K562 (cell line): Measurements from ENCODE around the gene ADCYAP1R1. TPM values are rescaled to one million over a fixed set of nuclear protein-coding genes. Genes with fewer than 3 reads are reported as not detected.

Source experiments
- ATAC-seq: fragments of 200-7000 bp; cut with Tn5 transposase; 3 replicates; pipeline ENCODE4 v1.9.1; 2020; ENCODE audit warnings: moderate library complexity
- BruUV-seq: library from RNA; stranded (reverse); fragments of 400-500 nt; replicated peaks from 2 replicates; lab custom pipeline; 2021; lab: Mats Ljungman, UMichigan
- CTCF ChIA-PET: fragments of 300-600 bp; formaldehyde crosslinking; extraction: SDS; loops from one replicate; lab custom pipeline; 2021; ENCODE audit warnings: low intra/inter-chr PET ratio; lab: Yijun Ruan, JAX
- POLR2A ChIA-PET: fragments of 300-600, 350-650 bp; sonication (Branson Sonifier 250); formaldehyde crosslinking; extraction: SDS; loops from one replicate; lab custom pipeline; 2021; ENCODE audit warnings: antibody characterized with exemption, inconsistent platforms; lab: Yijun Ruan, JAX
- DNase-seq, 4 experiments: peaks; one replicate each; pipeline versions ENCODE4 v3.0.0 to v3.0.0-alpha.2; 2011 to 2018; ENCODE audit warnings: low spot score in 3 of 4, mixed read lengths in 3 of 4; ENCODE audit errors: extremely low read depth in 1 of 4
- FAIRE-seq: peaks from 2 replicates; lab custom pipeline; 2011; peaks lifted over from hg19 to GRCh38; lab: Jason Lieb, UNC
- H2AFZ ChIP-seq: 2 replicates; pipeline ENCODE4 v1.6.0; 2011; ENCODE audit warnings: low read depth, low read length, control low read depth, inconsistent platforms
- H3K27ac ChIP-seq: fragments of 200-600 bp; 3 replicates; pipeline ENCODE4 v1.8.0; 2011; ENCODE audit warnings: low read depth, mild to moderate bottlenecking, control low read depth, inconsistent platforms, low read length, moderate library complexity, mixed read lengths; ENCODE audit errors: extremely low read depth
- H3K27me3 ChIP-seq, 2 experiments: fragments of 300-600 bp in 1 of 2; 2 replicates in 1 of 2; 3 replicates in 1 of 2; pipeline versions ENCODE4 v1.6.0 to v1.8.0; 2011; ENCODE audit warnings: inconsistent platforms in 2 of 2, low read length in 2 of 2, mild to moderate bottlenecking in 1 of 2, mixed read lengths in 1 of 2, moderate library complexity in 1 of 2; ENCODE audit not compliant: control insufficient read depth in 2 of 2, insufficient read depth in 2 of 2
- H3K36me3 ChIP-seq: fragments of 300-600 bp; 3 replicates; pipeline ENCODE4 v1.8.0; 2011; ENCODE audit warnings: mild to moderate bottlenecking, low read length, inconsistent platforms; ENCODE audit not compliant: control insufficient read depth, insufficient read depth
- H3K4me1 ChIP-seq, 2 experiments: fragments of 200-600 bp in 1 of 2; replicated peaks in 1 of 2; 2 replicates in 1 of 2; 3 replicates in 1 of 2; pipeline versions ENCODE4 v1.5.1 to v1.8.0; 2011; ENCODE audit warnings: inconsistent platforms in 2 of 2, low read length in 2 of 2, mild to moderate bottlenecking in 1 of 2, mixed read lengths in 1 of 2, moderate library complexity in 1 of 2; ENCODE audit not compliant: control insufficient read depth in 2 of 2, insufficient read depth in 2 of 2
- H3K4me2 ChIP-seq: 2 replicates; pipeline ENCODE4 v1.6.1; 2011; ENCODE audit warnings: low read length, control low read depth, inconsistent platforms, mixed read lengths; ENCODE audit not compliant: insufficient read depth
- H3K4me3 ChIP-seq: fragments of 200-600 bp; sonication (generic), shearing (Covaris generic); 2 replicates; pipeline ENCODE4 v1.5.1; 2016; ENCODE audit warnings: control low read depth, inconsistent platforms
- H3K79me2 ChIP-seq: fragments of 200-600 bp; 3 replicates; pipeline ENCODE4 v1.8.0; 2011; ENCODE audit warnings: low read length, inconsistent platforms; ENCODE audit not compliant: control insufficient read depth, insufficient read depth
- H3K9ac ChIP-seq, 2 experiments: 2 replicates each; pipeline versions ENCODE4 v1.6.0 to v1.6.1; 2011; ENCODE audit warnings: low read depth in 2 of 2, low read length in 2 of 2, control low read depth in 1 of 2, inconsistent platforms in 1 of 2, mild to moderate bottlenecking in 1 of 2, mixed read lengths in 1 of 2; ENCODE audit not compliant: insufficient read depth in 1 of 2
- H3K9me1 ChIP-seq: one replicate; pipeline ENCODE4 v1.6.0; 2011; ENCODE audit warnings: inconsistent platforms, mild to moderate bottlenecking, low read length, moderate library complexity; ENCODE audit not compliant: control insufficient read depth, insufficient read depth
- H3K9me3 ChIP-seq: replicated peaks from 2 replicates; pipeline ENCODE4 v1.5.1; 2011; ENCODE audit warnings: low read depth, low read length, inconsistent platforms; ENCODE audit not compliant: control insufficient read depth, insufficient read depth
- H4K20me1 ChIP-seq: replicated peaks from 2 replicates; pipeline ENCODE4 v1.6.1; 2011; ENCODE audit warnings: low read length, inconsistent platforms, mixed read lengths; ENCODE audit not compliant: control insufficient read depth, insufficient read depth
- CSDE1 ChIP-seq, 2 experiments: fragments of 450-650 bp; IDR thresholded peaks; 2 replicates each; pipeline ENCODE4 v1.6.1; 2016; ENCODE audit warnings: mild to moderate bottlenecking in 1 of 2
- SIN3A ChIP-seq, 2 experiments: fragments of 150-350 bp in 1 of 2; IDR thresholded peaks; 2 replicates each; pipeline ENCODE4 v1.6.1; 2011 to 2016; ENCODE audit warnings: borderline replicate concordance in 2 of 2, low read depth in 2 of 2, low read length in 2 of 2, mild to moderate bottlenecking in 2 of 2, moderate library complexity in 2 of 2; ENCODE audit not compliant: control insufficient read depth in 1 of 2
- TOE1 ChIP-seq, 2 experiments: fragments of 450-650 bp in 1 of 2; sonication (generic) in 1 of 2; formaldehyde crosslinking in 1 of 2; IDR thresholded peaks; 2 replicates each; pipeline versions ENCODE4 v1.7.1 to v1.8.0; 2016 to 2022; ENCODE audit warnings: borderline replicate concordance in 2 of 2, mild to moderate bottlenecking in 2 of 2, antibody characterized with exemption in 1 of 2, inconsistent platforms in 1 of 2, low read depth in 1 of 2, missing genetic modification reagents in 1 of 2, moderate library complexity in 1 of 2
- WGBS: fragments of 100-300 bp; shearing (Covaris generic); methylation state at CpG from one replicate; pipeline ENCODE4 v1.1.6; 2016; ENCODE audit warnings: low coverage, mixed read lengths; ENCODE audit not compliant: insufficient coverage; ENCODE audit errors: missing lambda C conversion rate; 5-methylcytosine and 5-hydroxymethylcytosine counted together
- in situ Hi-C: fragments of 300-500 bp; cut with MboI; formaldehyde crosslinking; loops from 4 replicates; pipeline ENCODE4 v1.15.0; 2018; ENCODE audit warnings: inconsistent platforms, mixed read lengths
- intact Hi-C: fragments of 100-400 bp; cut with micrococcal nuclease; formaldehyde crosslinking; loops from 2 replicates; pipeline ENCODE4 v1.14.2; 2022
- polyA plus RNA-seq, 8 experiments: library from polyadenylated mRNA; depleted of rRNA in 4 of 8; stranded (reverse) in 5 of 8; unstranded in 3 of 8; fragments of >200 nt; fragmentation: Nextera tagmentation in 2 of 8; fragmentation: Illumina TruSeq in 1 of 8; extraction: Ambion mirVana in 2 of 8; extraction: Trizol in 1 of 8; gene quantifications; 2 replicates each; pipeline versions ENCODE4 v1.2.1 to v1.2.3, GENCODE V29; 2011 to 2014; ENCODE audit warnings: inconsistent platforms in 1 of 8, missing spikeins in 1 of 8
- total RNA-seq, 7 experiments: library from RNA; depleted of rRNA in 6 of 7; stranded (reverse); fragments of >200 nt in 6 of 7; fragmentation: Illumina TruSeq in 2 of 7; extraction: Trizol in 2 of 7; gene quantifications; 2 replicates each; pipeline versions ENCODE4 v1.2.1 to v1.2.3, GENCODE V29; 2011 to 2021; ENCODE audit warnings: low replicate concordance in 1 of 7

The ADCYAP1R1 gene
- total and polyA plus RNA-seq, 9 of the 15 experiments (the other 6 are each of a cell fraction or from before 2014, with no cell fraction given) = 0.03 to 0.07 TPM; not detected in 7

- FAIRE-seq (no peak), DNase-seq (no peak), ATAC-seq (no peak)
- Histone ChIP-seq H3K9me3 (no peaks in the 10 kb centered on the region), H3K27ac (no peak overlapping the region), H3K4me2 (no peak overlapping the region), H3K9me1 (no peaks in the 10 kb centered on the region), H4K20me1 (no peaks in the 10 kb centered on the region), H3K79me2 (no peaks in the 10 kb centered on the region), H2AFZ (no peak overlapping the region), H3K4me3 (no peak overlapping the region), H3K27me3 (peaks cover 0 to 7% of the 10 kb centered on the region in 2 experiments; a peak in 1 of 5 replicates), H3K36me3 (no peaks in the 10 kb centered on the region), H3K4me1 (no peaks in the 10 kb centered on the region), H3K9ac (no peak overlapping the region)
- no peak for TF ChIP-seq SIN3A (IDR thresholded peaks at IDR 0.05; ENCODE audit: borderline replicate concordance in 2 of 2, control insufficient read depth in 1 of 2, low read depth in 2 of 2, low read length in 2 of 2)
- TF ChIP-seq CSDE1 (IDR thresholded peaks at IDR 0.05) = no peak
- no peak for TF ChIP-seq TOE1 (IDR thresholded peaks at IDR 0.05; ENCODE audit: borderline replicate concordance)
- no peak for TF ChIP-seq TOE1 (CRISPR knock-in tag; IDR thresholded peaks at IDR 0.05; ENCODE audit: borderline replicate concordance, low read depth)
- in situ Hi-C loops (no loop called here), intact Hi-C loops (no loop called here)
- BruUV-seq = no TSS peak
- POLR2A ChIA-PET = no interaction called here
- 3% methylated on average over 4 of the region's 4 CpGs for WGBS
- CTCF ChIA-PET = no interaction called here
Measured at GRCh38 chr7:31119249-31119648, 67.1 kb downstream of the ADCYAP1R1 start.
